ENCODE measurements around the gene CD19. TPM values are rescaled to one million over a fixed set of nuclear protein-coding genes. Genes with fewer than 3 reads are reported as not detected.
A peak's percentile ranks its signal among the peaks of the same experiment; 100 is the strongest.
"Not testable (repeated sequence)": the region's sequence is repeated elsewhere in the genome, so short reads cannot be mapped to it uniquely, and the experiment has no call there.

CD19 gene
- total RNA-seq, 1 donor from 2014 or later: 0.20 TPM

DNA sequence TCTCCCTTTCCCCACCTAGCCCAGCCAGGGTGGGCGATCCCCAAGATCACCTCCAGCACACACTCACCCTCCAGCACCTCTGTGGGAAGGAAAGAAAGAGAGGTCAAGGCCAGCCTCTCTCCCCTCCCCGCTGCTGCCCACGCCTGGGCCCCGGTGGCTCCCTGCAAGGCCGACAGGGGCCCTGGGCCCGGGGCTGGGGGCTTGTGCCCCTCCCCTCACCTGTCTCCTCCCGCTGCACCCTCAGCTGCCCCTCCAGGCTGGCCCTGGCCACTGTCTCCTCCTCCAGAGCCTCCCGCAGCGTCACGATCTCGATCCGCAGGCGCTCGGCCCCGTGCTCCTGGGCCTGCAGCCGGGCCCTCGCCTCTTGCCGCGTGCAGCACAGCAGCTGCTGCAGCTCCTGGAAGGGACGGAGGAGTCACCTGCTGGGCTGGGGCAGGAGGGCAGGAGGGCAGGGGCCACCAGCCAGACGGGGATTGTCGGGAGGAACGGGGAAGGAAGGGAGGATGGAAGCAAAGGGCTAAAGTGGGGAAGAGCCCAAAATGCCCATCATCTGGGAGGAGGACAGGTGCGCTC is 25.9 kb upstream of the CD19 start:
- DNase-seq (ENCODE audit: low read depth in 2 of 2): no peak

DNA sequence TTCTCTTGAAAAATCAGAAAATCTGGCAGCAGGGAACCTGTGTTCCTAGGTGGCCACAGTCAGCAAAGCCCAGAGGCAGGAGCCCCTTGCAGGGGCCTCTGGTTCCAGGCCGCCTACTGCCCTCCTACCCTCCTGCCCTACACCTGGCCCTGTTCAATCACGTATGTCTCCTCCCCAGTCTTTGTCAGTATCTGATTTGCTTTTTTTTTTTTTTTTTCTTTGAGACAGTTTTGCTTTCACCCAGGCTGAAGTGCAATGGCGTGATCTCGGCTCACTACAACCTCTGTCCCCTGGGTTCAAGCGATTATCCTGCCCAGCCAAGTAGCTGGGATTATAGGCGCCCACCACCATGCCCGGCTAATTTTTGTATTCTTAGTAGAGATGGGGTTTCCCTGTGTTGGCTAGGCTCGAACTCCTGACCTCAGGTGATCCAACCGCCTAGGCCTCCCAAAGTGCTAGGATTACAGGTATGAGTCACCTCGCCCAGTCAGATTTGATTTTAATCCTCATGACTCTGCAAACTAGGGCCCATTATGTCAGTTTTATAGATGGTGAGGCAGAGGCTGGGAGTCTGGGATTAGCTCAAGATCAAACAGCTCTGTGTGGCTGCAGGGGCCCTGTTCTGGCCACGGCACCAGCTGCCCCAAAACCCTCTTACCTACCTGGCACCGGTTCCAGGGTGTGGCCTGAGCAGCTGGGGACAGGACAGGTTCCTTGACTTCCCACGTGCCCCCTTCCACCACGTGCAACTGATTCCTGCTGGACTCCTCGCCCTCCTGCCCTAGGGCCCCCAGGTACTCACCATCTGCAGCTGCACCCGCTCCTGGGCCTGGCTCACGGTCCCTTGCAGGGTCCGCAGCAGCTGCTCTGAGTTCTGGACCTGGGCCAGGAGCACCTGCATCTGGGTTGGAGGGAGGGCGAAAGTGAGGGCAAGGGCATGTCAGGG is 21.4 kb upstream of the CD19 start:
- DNase-seq (ENCODE audit: low read depth in 2 of 2): no peak

DNA sequence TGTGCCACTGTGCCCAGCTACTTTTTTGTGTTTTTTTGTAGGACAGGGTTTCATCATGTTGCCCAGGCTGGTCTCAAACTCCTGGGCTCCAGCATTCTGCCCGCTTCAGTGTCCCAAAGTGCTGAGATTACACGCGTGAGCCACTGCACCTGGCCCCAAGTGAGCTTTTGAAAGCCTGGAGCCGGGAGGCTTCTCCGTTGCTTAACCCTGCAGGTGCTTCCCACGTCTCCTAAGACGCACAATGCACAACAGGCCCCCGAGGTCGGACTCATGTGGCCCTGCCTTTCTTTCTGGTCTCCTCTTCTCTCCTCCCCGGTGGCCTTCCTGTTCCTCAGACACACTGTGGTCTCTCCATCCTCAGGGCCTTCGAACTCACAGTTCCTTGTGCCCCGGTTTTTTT is 19.2 kb upstream of the CD19 start:
- no peak for DNase-seq (ENCODE audit: low read depth in 2 of 2)

DNA sequence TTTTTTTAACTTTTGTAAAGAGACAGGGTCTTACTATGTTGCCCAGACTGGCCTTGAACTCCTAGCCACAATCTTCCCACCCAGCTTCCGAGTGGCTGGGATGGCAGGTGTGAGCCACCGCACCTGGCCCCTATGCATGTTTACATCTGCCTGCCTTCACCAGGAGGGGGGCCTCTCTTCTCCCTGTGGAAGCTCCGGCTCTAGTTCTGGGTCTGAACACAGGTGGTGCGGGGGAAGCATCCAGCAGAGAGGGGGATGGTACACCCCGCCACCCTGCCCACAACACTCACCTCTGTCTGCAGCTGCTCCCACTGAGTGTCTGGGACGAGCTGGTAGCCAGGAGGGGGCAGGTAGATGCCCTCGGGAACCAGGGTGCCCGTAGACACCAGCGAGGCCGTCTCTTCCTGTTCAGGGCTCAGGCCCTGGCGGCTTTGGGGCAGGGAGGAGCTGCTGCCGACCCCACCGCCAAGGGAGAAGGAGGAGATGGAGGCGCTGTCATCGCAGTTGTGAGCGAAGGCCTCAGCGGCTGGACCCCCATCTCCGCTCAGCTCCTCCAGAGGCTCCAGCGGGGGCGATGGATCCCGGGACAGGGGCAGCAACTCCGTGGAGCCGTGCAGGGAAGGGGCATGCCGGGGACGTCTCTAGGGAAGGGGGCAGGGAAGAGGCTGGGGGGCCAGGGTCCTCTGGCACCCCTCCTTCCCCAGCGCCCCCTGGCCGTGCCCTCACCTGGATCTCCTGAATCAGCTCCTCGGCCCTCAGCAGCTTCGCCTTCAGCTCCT is 17.6 kb upstream of the CD19 start:
- DNase-seq (ENCODE audit: low read depth in 2 of 2): no peak

DNA sequence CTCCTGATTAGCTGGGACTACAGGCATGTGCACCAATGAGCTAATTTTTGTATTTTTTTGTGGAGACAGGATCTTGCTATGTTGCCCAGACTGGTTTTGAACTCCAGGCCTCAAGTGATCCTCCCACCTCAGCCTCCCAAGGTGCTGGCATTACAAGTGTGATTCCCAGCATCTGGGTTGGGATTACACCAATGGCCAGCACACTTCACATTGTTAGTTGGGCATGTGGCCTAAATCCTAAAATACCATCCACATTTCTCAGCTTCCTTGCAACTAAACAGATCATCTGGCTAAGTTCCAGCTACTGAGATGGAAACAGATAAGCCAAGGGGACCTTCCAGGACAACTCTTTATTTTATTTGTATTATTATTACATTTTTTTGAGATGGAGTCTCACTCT is 16.6 kb upstream of the CD19 start:
- peak; percentile 59 to 84 for DNase-seq (ENCODE audit: low read depth in 2 of 2)

DNA sequence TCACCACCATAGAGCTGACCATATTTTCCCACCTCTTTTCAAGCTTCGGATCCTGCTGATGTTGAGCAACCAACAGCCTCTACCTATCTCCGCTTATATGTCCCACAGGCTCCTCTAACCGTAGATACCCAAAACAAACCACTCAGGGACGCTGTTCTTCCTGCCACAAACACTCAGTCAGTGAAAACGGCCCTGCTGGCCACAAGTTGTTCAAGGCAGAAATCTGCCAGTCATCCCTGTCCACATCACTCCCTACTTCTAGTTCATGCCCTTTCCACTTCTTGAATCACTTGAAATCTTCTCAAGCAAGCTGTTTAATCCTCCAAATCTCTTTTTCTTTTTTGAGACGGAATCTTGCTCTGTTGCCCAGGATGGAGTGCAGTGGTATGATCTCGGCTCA is 14.7 kb upstream of the CD19 start:
- no peak for DNase-seq (ENCODE audit: low read depth in 2 of 2)

DNA sequence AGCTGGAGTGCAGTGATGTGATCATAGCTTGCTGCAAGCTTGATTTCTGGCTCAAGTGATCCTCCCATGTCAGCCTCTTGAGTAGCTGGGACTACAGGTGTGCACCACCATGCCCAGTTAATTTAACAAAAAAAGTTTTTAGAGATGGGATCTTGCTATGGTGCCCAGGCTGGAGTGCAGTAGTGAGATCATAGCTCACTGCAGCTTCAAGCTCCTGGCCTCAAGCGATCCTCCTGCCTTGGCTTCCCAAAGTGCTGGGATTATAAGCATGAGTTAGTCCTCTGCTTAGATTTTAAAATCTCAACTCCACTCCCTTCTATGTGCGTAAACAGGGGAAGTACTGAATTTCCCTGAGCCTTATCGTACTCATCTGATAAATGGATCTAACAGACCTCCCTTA is 13.1 kb upstream of the CD19 start:
- DNase-seq (ENCODE audit: low read depth in 2 of 2): no peak

DNA sequence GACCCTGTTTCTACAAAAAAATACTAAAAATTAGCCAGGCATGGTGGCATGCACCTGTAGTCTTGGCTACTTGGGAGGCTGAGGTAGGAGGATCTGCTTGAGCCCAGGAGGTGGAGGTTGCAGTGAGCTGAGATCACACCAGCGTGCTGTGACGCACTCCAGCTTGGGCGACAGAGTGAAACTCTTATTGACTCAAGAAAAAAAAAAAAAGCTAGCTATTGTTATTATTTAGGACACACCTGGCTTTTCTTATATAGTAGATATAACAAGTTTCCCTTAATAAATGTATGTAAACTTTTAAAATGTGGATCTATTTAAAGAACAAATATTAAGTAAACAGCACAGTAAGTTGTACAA is 8.6 kb upstream of the CD19 start:
- no peak for DNase-seq (ENCODE audit: low read depth in 2 of 2)

DNA sequence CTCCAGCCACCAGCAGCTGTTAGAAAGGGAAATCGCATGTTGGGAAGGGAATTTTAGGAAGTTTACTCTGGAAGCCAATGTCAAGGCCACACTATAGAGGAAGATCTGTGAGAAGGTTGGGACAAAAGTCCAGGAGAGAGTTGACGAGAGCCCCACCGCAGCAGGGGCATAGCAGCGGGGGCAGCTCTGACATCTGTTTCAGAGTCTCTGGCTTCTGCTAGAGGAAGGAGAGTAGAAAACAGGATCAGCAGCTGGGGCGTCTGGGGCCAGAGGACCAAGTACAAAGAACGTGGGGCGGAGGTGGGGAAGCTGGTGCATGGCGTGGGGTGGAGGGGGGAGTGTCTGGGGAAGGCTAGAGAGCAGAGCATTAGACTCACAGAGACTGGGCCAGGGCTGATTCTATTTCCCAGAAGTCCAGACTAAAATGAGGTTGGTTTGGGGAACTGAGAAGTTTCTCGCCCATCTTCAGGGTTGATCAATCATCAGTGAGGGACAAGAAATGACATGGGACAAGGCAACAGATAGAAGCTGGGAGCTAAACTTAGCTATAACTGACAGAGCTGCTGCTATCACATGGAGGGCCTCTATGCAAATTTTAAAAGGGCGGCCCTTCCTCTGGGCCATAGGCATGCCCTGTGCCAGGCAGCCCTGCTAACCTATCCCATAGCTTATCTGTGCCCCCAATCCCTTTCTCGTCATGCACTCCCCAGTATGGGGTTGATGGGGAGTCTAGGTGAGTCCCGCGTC is 7.9 kb upstream of the CD19 start:
- DNase-seq (ENCODE audit: low read depth in 2 of 2): no peak

DNA sequence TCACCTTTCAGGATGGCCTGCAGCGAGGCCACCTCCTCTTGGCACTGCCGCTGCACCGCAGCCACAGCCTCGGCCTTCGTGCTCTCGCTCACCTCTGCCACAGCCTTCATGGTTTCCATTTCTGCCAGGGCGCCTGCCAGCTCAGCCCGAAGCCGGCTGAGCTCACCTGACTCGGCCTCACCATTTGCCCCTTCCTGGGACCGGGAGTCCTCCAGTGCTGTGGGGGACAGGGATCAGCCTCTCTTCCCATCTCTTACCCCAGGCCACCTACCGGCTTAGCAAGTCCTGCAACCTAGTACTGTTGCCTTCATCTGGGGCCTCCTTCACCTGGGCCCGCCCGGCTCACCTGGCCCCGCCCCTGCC is 7.4 kb upstream of the CD19 start:
- no peak for DNase-seq (ENCODE audit: low read depth in 2 of 2)

DNA sequence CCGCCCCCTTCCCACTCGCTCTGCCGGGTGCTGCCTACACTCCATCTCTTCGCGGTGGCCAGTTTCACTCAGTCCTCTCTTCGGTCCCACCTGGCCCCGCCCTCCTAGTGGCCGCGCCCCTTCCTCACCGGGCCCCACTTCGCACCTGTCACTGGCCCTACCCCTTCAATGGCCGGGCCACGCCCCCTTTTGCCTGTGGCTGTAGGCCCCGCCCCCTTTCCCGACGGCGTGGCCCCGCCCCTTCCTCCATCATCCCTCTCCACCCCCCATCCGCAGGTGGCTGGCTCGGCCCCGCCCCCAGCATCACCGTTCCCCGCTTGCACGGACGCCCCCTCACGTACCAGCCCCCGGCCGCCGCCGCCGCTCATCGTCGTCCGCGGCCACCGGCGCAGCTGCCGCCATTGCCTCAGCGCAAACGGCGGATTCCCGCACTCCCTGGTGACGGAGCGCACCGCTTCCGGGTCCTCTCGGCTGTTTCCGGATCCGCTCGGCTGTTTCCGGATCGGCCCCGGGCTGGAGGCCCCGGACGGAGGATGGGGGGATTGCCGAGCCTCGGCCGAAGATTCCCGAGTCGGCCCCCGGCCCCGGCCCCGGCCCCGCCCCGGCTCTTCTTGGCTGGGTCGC is 6.9 kb upstream of the CD19 start, which contains the start of gene RABEP2:
TSS of gene RABEP2 (minus strand) at position 477 of the 624 bp plus-strand sequence. CDS start at position 402, 75 bp downstream.
- DNase-seq (ENCODE audit: low read depth in 2 of 2): peak; percentile 88 to 90

DNA sequence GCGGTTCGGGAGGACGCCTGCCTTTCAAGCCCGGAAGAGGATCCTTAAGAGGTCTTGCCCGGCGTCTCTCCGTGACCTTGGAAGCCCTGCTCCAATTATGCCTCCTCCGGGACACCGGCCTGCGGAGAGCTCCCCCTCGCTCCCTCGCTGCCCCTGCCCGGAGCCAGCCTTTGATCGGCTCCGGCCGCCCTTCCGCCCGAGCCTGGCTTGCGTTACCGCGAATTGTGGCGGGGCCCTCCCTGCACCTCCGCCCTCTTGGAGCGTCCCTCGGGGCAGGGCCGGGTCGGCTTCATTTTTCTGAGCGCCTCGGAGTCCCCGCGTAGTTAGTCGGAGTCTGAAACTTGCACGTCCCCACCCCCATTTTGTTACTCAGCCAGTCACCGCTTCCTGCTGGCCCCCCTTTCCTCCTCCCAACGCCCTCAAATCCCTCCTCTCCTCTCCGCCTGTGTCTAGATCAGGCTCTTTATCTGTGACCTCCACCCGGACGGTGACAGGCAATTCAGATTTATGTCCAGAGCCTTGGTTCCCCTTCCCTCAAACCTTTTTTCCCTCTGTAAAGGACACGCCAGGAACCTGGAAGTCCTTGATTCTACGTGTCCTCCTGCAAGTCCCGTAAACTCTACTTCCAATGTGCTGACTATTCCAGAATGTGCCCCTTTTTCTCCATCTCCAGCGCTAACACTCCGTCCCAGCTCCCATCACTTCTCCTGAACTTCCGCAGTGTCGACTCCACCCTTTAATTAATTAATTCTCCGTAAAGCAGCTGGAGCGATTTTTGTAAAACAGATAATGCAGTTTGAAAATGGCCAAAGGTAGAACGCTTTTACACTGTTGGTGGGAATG is 6.2 kb upstream of the CD19 start:
- peak; percentile 59 to 80 for DNase-seq (ENCODE audit: low read depth in 2 of 2)

DNA sequence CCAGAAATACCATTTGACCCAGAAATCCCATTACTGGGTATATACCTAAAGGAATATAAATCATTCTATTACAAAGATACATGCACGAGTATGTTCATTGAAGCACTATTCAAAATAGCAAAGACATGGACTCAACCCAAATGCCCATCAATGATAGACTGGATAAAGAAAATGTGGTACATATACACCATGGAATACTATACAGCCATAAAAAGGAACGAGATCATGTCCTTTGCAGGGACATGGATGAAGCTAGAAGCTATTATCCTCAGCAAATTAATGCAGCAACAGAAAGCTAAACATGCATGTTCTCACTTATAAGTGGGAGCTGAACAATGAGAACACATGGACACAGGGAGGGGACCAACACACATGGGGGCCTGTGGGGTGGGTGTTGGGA is 5.5 kb upstream of the CD19 start:
- DNase-seq (ENCODE audit: low read depth in 2 of 2): not testable (repeated sequence)

DNA sequence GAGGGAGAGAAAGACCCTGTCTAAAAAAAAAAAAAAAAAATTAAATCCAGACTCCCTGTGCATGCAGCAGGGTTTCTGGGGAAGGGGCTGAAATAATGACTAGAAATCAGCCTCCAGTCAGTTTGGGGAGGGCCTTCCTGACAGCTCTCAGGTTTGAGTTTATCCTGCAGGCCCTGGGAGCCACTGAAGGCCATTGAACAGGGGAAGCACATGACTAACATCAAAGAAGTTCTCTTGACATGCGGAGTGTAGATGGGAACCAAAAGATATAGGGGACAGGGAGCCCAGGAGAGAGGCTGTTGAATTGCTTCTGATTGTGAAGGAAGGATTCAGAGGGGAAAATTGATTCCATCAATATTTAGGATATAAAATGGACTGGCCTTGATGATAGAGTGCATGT is 4.0 kb upstream of the CD19 start:
- DNase-seq (ENCODE audit: low read depth in 2 of 2): no peak

DNA sequence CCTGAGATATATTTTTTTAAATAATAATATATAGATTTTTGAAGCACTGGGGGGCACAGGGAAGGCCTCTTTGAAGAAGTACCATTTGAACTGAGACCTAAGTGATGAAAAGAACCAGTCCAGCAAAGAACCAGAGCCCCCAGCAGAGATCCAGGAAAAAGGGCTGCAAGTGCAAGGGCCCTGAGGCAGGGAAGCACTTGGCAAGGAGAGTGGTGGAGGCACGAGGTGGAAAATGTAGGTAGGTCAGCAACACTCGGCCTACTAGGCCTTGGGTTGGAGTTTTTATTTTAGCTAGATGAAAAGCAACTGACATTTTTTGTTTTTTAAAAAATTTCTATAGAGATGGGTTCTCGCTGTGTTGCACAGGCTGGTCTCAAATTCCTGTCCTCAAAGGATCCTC is 1.6 kb upstream of the CD19 start:
- DNase-seq (ENCODE audit: low read depth in 2 of 2): no peak

DNA sequence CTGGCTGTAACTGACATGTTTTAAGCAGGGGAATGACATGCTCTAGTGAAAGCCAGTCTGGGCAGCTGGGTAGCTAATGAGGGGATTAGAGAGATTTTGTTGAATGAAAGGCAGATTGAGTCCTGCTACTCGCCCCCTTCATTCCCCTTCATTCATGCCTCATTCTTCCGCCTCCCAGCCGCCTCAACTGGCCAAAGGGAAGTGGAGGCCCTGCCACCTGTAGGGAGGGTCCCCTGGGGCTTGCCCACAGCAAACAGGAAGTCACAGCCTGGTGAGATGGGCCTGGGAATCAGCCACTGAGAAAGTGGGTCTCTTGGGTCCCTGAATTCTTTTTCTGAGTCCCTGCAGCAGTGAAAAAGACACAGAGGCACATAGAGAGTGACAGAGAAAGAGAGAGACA is 1.1 kb upstream of the CD19 start:
- DNase-seq (ENCODE audit: low read depth in 2 of 2): no peak

DNA sequence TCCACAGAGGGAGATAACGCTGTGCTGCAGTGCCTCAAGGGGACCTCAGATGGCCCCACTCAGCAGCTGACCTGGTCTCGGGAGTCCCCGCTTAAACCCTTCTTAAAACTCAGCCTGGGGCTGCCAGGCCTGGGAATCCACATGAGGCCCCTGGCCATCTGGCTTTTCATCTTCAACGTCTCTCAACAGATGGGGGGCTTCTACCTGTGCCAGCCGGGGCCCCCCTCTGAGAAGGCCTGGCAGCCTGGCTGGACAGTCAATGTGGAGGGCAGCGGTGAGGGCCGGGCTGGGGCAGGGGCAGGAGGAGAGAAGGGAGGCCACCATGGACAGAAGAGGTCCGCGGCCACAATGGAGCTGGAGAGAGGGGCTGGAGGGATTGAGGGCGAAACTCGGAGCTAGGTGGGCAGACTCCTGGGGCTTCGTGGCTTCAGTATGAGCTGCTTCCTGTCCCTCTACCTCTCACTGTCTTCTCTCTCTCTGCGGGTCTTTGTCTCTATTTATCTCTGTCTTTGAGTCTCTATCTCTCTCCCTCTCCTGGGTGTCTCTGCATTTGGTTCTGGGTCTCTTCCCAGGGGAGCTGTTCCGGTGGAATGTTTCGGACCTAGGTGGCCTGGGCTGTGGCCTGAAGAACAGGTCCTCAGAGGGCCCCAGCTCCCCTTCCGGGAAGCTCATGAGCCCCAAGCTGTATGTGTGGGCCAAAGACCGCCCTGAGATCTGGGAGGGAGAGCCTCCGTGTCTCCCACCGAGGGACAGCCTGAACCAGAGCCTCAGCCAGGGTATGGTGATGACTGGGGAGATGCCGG is 769 bp downstream of the CD19 start:
- no peak for DNase-seq (ENCODE audit: low read depth in 2 of 2)

DNA sequence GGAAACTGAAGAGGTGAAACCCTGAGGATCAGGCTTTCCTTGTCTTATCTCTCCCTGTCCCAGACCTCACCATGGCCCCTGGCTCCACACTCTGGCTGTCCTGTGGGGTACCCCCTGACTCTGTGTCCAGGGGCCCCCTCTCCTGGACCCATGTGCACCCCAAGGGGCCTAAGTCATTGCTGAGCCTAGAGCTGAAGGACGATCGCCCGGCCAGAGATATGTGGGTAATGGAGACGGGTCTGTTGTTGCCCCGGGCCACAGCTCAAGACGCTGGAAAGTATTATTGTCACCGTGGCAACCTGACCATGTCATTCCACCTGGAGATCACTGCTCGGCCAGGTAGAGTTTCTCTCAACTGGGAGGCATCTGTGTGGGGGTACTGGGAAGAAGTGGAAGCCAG is 1.4 kb downstream of the CD19 start:
- no peak for DNase-seq (ENCODE audit: low read depth in 2 of 2)

DNA sequence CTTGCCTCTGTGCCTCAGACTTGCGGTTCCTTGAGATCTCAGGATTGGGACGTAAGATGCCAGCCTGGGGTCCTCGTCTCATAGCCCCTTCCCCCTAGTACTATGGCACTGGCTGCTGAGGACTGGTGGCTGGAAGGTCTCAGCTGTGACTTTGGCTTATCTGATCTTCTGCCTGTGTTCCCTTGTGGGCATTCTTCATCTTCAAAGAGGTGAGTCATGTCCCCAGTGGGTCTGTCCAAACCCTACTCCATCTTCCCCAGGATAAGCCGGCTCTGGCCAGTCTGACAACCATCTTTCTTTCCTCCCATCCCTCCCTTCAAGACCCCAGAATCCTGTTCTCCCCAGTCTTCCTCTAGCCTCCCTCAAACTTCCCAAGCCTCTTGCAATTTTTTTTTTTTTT is 3.6 kb downstream of the CD19 start:
- DNase-seq (ENCODE audit: low read depth in 2 of 2): no peak

Measured in lung microvascular endothelial cell (primary cell).